A549 (cell line): Measurements from ENCODE around the gene ZNF474. TPM values are rescaled to one million over a fixed set of nuclear protein-coding genes. Genes with fewer than 3 reads are reported as not detected.

Source experiments
- ATAC-seq, 2 experiments: fragments of 200-7000 bp in 1 of 2; fragments of >200 bp in 1 of 2; cut with Nextera tagmentation in 1 of 2; cut with Tn5 transposase in 1 of 2; 3 replicates each; pipeline versions ENCODE4 v1.8.0 to v1.9.1; 2018 to 2020; ENCODE audit warnings: mild to moderate bottlenecking in 1 of 2, moderate library complexity in 1 of 2
- CTCF ChIA-PET: fragments of 300-600 bp; sonication (Branson Sonifier 250); formaldehyde crosslinking; extraction: SDS; loops from one replicate; lab custom pipeline; 2021; ENCODE audit warnings: antibody characterized with exemption, inconsistent platforms; lab: Yijun Ruan, JAX
- POLR2A ChIA-PET: fragments of 350-600 bp; formaldehyde crosslinking; extraction: SDS; loops from one replicate; lab custom pipeline; 2021; ENCODE audit warnings: antibody characterized with exemption, inconsistent platforms; lab: Yijun Ruan, JAX
- DNase-seq, 2 experiments: peaks; one replicate each; pipeline versions ENCODE4 v3.0.0 to v3.0.0-alpha.2; 2011 to 2016; ENCODE audit warnings: low read depth in 1 of 2, low spot score in 1 of 2
- FAIRE-seq: peaks from 2 replicates; lab custom pipeline; 2011; peaks lifted over from hg19 to GRCh38; lab: Jason Lieb, UNC
- H3K27ac ChIP-seq, 2 experiments: fragments of >200 bp; sonication (Bioruptor Twin); formaldehyde crosslinking; 3 replicates each; pipeline ENCODE4 v1.5.1; 2016 to 2017
- H3K4me1 ChIP-seq: fragments of >200 bp; sonication (Bioruptor Twin); formaldehyde crosslinking; 3 replicates; pipeline ENCODE4 v1.6.1; 2016
- H3K4me2 ChIP-seq: fragments of >200 bp; sonication (Bioruptor Twin); formaldehyde crosslinking; 3 replicates; pipeline ENCODE4 v1.6.1; 2016
- H3K4me3 ChIP-seq: fragments of >200 bp; sonication (Bioruptor Twin); formaldehyde crosslinking; 3 replicates; pipeline ENCODE4 v1.5.1; 2016
- H3K9me3 ChIP-seq: fragments of >200 bp; sonication (Bioruptor Twin); formaldehyde crosslinking; 3 replicates; pipeline ENCODE4 v1.6.1; 2016
- CBX2 ChIP-seq: fragments of 200-600 bp; sonication (generic); IDR thresholded peaks from 2 replicates; pipeline ENCODE4 v1.6.1; 2016; ENCODE audit warnings: low read depth, mild to moderate bottlenecking, borderline replicate concordance
- FOXS1 ChIP-seq: fragments of 250-450 bp; sonication (Bioruptor Pico); IDR thresholded peaks from 2 replicates; pipeline ENCODE4 v1.5.0; 2020; ENCODE audit warnings: mild to moderate bottlenecking, moderate library complexity
- HDAC2 ChIP-seq: fragments of 200-600 bp; sonication (generic); IDR thresholded peaks from 2 replicates; pipeline ENCODE4 v1.6.1; 2016
- HEYL ChIP-seq: fragments of 250-450 bp; sonication (Bioruptor Pico); IDR thresholded peaks from 2 replicates; pipeline ENCODE4 v1.8.0; 2021; ENCODE audit warnings: mild to moderate bottlenecking, moderate library complexity
- HOXA7 ChIP-seq: fragments of 250-450 bp; sonication (Bioruptor Pico); IDR thresholded peaks from 2 replicates; pipeline ENCODE4 v1.5.0; 2020; ENCODE audit warnings: mild to moderate bottlenecking, moderate library complexity
- HOXB5 ChIP-seq: fragments of 250-450 bp; sonication (Bioruptor Pico); IDR thresholded peaks from 2 replicates; pipeline ENCODE4 v1.5.0; 2020; ENCODE audit warnings: mild to moderate bottlenecking, moderate library complexity
- MAFK ChIP-seq: fragments of 450-650 bp; IDR thresholded peaks from 2 replicates; pipeline ENCODE4 v1.6.1; 2014; ENCODE audit not compliant: partially characterized antibody
- MYC ChIP-seq: IDR thresholded peaks from 2 replicates; pipeline ENCODE4 v1.6.1; 2012; ENCODE audit warnings: mild to moderate bottlenecking, inconsistent platforms, low read length, improper control_type of control experiment, borderline replicate concordance
- NPAS2 ChIP-seq: fragments of 250-450 bp; sonication (Bioruptor Pico); IDR thresholded peaks from 2 replicates; pipeline ENCODE4 v1.8.0; 2022; ENCODE audit warnings: mild to moderate bottlenecking, moderate library complexity, borderline replicate concordance
- NR3C1 ChIP-seq: fragments of >200 bp; sonication (Bioruptor Twin); formaldehyde crosslinking; IDR thresholded peaks from 3 replicates; pipeline ENCODE4 v1.6.1; 2017
- PHF8 ChIP-seq: fragments of 200-600 bp; sonication (generic); IDR thresholded peaks from 2 replicates; pipeline ENCODE4 v1.6.1; 2016; ENCODE audit warnings: low read depth, mild to moderate bottlenecking, antibody characterized with exemption, moderate library complexity, borderline replicate concordance
- RARB ChIP-seq: fragments of 250-450 bp; sonication (Bioruptor Pico); IDR thresholded peaks from 2 replicates; pipeline ENCODE4 v1.8.0; 2021; ENCODE audit warnings: mild to moderate bottlenecking, moderate library complexity
- RCOR1 ChIP-seq: fragments of 150-350 bp; IDR thresholded peaks from 2 replicates; pipeline ENCODE4 v1.6.1; 2014; ENCODE audit warnings: antibody characterized with exemption, low read length, low read depth
- RNF2 ChIP-seq: fragments of 200-600 bp; sonication (generic); IDR thresholded peaks from 2 replicates; pipeline ENCODE4 v1.6.1; 2016; ENCODE audit warnings: low read depth, mild to moderate bottlenecking, antibody characterized with exemption, moderate library complexity, borderline replicate concordance
- SMC3 ChIP-seq: fragments of >200 bp; sonication (Bioruptor Twin); formaldehyde crosslinking; IDR thresholded peaks from 3 replicates; pipeline ENCODE4 v1.6.1; 2018; ENCODE audit warnings: inconsistent platforms
- SREBF2 ChIP-seq: fragments of 450-650 bp; IDR thresholded peaks from 2 replicates; pipeline ENCODE4 v1.6.1; 2014; ENCODE audit warnings: mild to moderate bottlenecking, moderate library complexity
- TP53 ChIP-seq: fragments of 250-450 bp; sonication (Bioruptor Pico); IDR thresholded peaks from 2 replicates; pipeline ENCODE4 v1.5.0; 2021; ENCODE audit warnings: mild to moderate bottlenecking, moderate library complexity
- ZSCAN20 ChIP-seq: fragments of 250-450 bp; sonication (Bioruptor Pico); IDR thresholded peaks from 2 replicates; pipeline ENCODE4 v1.8.0; 2022; ENCODE audit warnings: mild to moderate bottlenecking, moderate library complexity
- WGBS: methylation state at CpG from one replicate; pipeline ENCODE4 v1.1.6; 2017; ENCODE audit errors: missing lambda C conversion rate; 5-methylcytosine and 5-hydroxymethylcytosine counted together
- polyA plus RNA-seq, 4 experiments: library from polyadenylated mRNA; depleted of rRNA in 3 of 4; stranded (reverse); fragments of >200 nt; fragmentation: RNase III in 1 of 4; extraction: RNeasy Plus Mini Kit Qiagen cat#74134 plus additional on column Dnase treatment in 1 of 4; gene quantifications; 2 replicates in 3 of 4; 3 replicates in 1 of 4; pipeline ENCODE4 v1.2.3, GENCODE V29; 2011 to 2017
- TF ChIP-seq, protein P1 (sequence below): fragments of >200 bp; sonication (Bioruptor Twin); formaldehyde crosslinking; IDR thresholded peaks from 2 replicates; pipeline ENCODE4 v1.6.1; 2016
- TF ChIP-seq, protein P2 (sequence below): fragments of 250-450 bp; sonication (Bioruptor Pico); IDR thresholded peaks from 2 replicates; pipeline ENCODE4 v1.5.0; 2020; ENCODE audit warnings: low read depth, mild to moderate bottlenecking, moderate library complexity
- TF ChIP-seq, protein P3 (sequence below): fragments of 150-350 bp; IDR thresholded peaks from 2 replicates; pipeline ENCODE4 v1.6.1; 2014; ENCODE audit warnings: low read depth, mild to moderate bottlenecking, low read length
- TF ChIP-seq, protein P4 (sequence below): fragments of 250-450 bp; sonication (Bioruptor Pico); IDR thresholded peaks from 2 replicates; pipeline ENCODE4 v1.5.0; 2021; ENCODE audit warnings: mild to moderate bottlenecking, moderate library complexity, borderline replicate concordance

Gene ZNF474
- polyA plus RNA-seq, 2 of the 4 experiments (the other 2 are of a cell fraction): 0.15 to 0.30 TPM

DNA sequence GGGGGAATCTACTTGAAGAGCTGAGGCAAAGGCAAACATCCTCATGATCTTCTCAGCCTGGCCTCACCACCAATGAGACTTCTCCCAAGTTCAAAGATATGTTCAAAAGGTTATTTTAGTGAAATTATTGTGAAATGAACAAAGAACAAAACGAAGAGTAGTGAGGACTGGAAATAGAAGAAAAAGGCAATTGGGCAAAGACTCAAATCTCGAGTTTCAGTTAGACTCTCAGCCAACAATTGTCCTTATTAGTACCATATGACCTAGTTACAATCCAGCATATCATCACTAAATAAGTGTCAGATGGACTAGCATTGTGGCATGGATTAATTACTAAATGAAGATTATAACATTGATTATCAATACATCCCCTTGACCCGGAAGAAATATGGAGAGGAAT is 9.0 kb downstream of the ZNF474 start:
- TF ChIP-seq FOXS1 (no peak), MAFK (no peak), RNF2 (no peak), RCOR1 (no peak), SMC3 (no peak), MYC (no peak), ZSCAN20 (CRISPR knock-in tag) (no peak), NPAS2 (CRISPR knock-in tag) (no peak), PHF8 (no peak)
- TF ChIP-seq, protein P1, sequence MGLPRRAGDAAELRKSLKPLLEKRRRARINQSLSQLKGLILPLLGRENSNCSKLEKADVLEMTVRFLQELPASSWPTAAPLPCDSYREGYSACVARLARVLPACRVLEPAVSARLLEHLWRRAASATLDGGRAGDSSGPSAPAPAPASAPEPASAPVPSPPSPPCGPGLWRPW: no peak
- TF ChIP-seq, protein P2, sequence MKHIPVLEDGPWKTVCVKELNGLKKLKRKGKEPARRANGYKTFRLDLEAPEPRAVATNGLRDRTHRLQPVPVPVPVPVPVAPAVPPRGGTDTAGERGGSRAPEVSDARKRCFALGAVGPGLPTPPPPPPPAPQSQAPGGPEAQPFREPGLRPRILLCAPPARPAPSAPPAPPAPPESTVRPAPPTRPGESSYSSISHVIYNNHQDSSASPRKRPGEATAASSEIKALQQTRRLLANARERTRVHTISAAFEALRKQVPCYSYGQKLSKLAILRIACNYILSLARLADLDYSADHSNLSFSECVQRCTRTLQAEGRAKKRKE (CRISPR knock-in tag): no peak
- TF ChIP-seq, protein P3, sequence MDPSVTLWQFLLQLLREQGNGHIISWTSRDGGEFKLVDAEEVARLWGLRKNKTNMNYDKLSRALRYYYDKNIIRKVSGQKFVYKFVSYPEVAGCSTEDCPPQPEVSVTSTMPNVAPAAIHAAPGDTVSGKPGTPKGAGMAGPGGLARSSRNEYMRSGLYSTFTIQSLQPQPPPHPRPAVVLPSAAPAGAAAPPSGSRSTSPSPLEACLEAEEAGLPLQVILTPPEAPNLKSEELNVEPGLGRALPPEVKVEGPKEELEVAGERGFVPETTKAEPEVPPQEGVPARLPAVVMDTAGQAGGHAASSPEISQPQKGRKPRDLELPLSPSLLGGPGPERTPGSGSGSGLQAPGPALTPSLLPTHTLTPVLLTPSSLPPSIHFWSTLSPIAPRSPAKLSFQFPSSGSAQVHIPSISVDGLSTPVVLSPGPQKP: no peak
- TF ChIP-seq, protein P4, sequence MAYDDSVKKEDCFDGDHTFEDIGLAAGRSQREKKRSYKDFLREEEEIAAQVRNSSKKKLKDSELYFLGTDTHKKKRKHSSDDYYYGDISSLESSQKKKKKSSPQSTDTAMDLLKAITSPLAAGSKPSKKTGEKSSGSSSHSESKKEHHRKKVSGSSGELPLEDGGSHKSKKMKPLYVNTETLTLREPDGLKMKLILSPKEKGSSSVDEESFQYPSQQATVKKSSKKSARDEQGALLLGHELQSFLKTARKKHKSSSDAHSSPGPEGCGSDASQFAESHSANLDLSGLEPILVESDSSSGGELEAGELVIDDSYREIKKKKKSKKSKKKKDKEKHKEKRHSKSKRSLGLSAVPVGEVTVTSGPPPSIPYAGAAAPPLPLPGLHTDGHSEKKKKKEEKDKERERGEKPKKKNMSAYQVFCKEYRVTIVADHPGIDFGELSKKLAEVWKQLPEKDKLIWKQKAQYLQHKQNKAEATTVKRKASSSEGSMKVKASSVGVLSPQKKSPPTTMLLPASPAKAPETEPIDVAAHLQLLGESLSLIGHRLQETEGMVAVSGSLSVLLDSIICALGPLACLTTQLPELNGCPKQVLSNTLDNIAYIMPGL (CRISPR knock-in tag): no peak
- no peak for DNase-seq
- H3K9me3 ChIP-seq: no peaks in the 10 kb centered on the region
- 33% methylated on average over 3 of the region's 3 CpGs for WGBS
- POLR2A ChIA-PET: no interaction called here
- H3K27ac ChIP-seq: no peak overlapping the region
- no peaks in the 10 kb centered on the region for H3K4me1 ChIP-seq
- CTCF ChIA-PET: no interaction called here
- no peak for ATAC-seq
- H3K4me3 ChIP-seq: no peak overlapping the region
- FAIRE-seq: no peak
- H3K4me2 ChIP-seq: no peak overlapping the region

GRCh38 chr5:122140900-122141299 is 11.6 kb downstream of the ZNF474 start:
- FAIRE-seq: no peak

DNA sequence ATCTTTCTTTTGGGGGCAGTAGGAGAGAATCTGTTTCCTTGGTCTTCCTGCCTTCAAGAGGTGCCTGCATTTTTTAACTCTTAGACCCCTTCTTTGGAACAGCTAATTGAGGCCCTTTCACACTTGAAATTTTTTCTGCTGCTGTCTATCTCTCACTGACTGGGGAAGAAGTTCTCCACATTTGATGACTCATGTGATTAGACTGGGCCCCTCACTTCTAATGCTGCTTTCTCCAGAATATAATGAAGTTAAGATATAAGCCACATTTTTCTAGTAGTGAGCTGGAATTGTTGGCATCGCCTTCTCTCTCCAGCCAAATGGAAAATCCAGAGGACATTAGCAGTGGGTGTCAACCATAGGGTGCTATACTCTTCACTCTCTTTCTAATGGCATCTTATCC is 12.4 kb downstream of the ZNF474 start:
- TF ChIP-seq HOXA7 (CRISPR knock-in tag): no peak
- TF ChIP-seq NR3C1: no peak
- no peak for TF ChIP-seq MAFK
- no peak for TF ChIP-seq CBX2
- TF ChIP-seq HOXB5 (CRISPR knock-in tag): no peak
- no peak for TF ChIP-seq PHF8
- TF ChIP-seq, all 56 proteins: peak for 0
- H3K9me3 ChIP-seq: no peaks in the 10 kb centered on the region
- H3K4me1 ChIP-seq: no peaks in the 10 kb centered on the region
- DNase-seq: no peak
- no peak for ATAC-seq
- H3K4me3 ChIP-seq: no peak overlapping the region
- no peak overlapping the region for H3K4me2 ChIP-seq
- H3K27ac ChIP-seq: no peak overlapping the region
- 47% methylated on average over 1 of the region's 1 CpG for WGBS
- POLR2A ChIA-PET: no interaction called here
- no peak for FAIRE-seq
- CTCF ChIA-PET: interaction anchor here (1.4 kb wide), 1 partner anchor 14 kb away, joined by 3 read pairs; no protein-coding TSS in a partner anchor

More at GRCh38 chr5:122140900-122141299, 11.6 kb downstream of the ZNF474 start:
- TF ChIP-seq, protein P2 (CRISPR knock-in tag): no peak
- TF ChIP-seq TP53 (CRISPR knock-in tag) (no peak), FOXS1 (no peak), CBX2 (no peak), RARB (no peak), RNF2 (no peak), SREBF2 (no peak), SMC3 (no peak), HEYL (CRISPR knock-in tag) (no peak), HDAC2 (no peak)
- DNase-seq: no peak
- Histone ChIP-seq H3K27ac (no peak overlapping the region), H3K4me2 (no peak overlapping the region), H3K4me1 (no peaks in the 10 kb centered on the region), H3K4me3 (no peak overlapping the region), H3K9me3 (no peaks in the 10 kb centered on the region)
- ChIA-PET CTCF (interaction anchor here (0.6 to 1.3 kb wide), 2 partner anchors 26 to 71 kb away, joined by 3 to 5 read pairs; no protein-coding TSS in a partner anchor), POLR2A (no interaction called here)
- ATAC-seq: no peak
- WGBS: 79% methylated on average over 3 of the region's 3 CpGs
